RPMI7951 (cell line): Measurements from ENCODE around the gene DIP2C. TPM values are rescaled to one million over a fixed set of nuclear protein-coding genes. Genes with fewer than 3 reads are reported as not detected.
A peak's percentile ranks its signal among the peaks of the same experiment; 100 is the strongest.

Experiments
- DNase-seq: peaks from one replicate; pipeline ENCODE4 v3.0.0-alpha.2; 2012; ENCODE audit warnings: low read depth
- total RNA-seq: library from RNA; depleted of rRNA; stranded (reverse); fragments of >200 nt; shearing (Covaris generic); gene quantifications from 2 replicates; pipeline ENCODE4 v1.2.3, GENCODE V29; 2014

Gene DIP2C
- total RNA-seq, 1 experiment from 2014 or later: 7.0 TPM

DNA sequence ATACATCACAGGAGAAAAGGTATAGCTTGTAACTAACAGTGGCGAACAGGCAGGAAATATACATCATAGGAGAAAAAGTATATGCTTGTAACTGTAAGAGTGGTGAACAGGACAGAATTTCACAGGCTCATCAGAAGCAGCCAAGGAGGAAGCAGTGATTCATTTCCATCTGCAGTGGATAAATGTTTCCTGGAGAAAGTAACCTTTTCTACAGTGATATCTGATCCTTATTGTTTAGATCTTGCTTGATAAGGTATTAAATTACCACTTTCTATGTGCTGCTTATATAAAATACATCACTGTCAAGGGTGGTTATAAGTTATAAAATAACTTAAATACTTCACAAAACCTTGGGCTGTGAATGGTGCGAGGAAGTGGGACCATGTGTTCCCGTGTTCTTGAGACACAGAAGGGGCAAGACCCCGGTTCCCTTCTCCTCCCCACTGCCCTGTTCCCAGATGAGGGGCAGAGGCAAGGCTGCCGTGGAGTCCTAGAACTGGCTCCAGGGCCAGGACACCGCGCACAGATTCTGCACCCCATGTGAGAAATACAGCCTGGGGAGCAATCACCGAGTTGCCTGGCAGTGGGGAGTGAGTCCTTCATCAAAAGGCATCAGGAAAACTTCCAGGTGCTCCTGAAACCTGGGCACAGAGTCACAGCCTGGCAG lies 135.2 kb downstream of the DIP2C start:
- peak; percentile 16 for DNase-seq

DNA sequence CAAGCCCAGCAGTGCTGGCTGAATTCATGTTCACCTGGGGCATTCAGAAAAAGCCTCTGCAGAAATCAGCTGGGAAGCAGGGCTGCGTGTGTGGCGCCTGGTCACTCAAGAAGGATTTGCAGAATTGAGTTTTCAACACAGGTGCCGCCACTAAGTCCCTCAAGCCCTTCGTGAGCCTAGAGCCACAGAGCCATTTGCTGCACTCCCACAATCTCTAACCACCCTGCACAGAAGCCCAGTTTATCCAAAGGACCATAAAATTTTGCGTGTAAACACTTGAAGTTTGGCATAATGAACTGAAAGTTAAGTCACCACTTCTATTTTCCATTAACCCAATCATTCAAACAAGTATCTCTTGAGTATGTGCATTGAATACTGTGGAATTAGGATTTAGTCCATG lies 136.2 kb downstream of the DIP2C start:
- no peak for DNase-seq

DNA sequence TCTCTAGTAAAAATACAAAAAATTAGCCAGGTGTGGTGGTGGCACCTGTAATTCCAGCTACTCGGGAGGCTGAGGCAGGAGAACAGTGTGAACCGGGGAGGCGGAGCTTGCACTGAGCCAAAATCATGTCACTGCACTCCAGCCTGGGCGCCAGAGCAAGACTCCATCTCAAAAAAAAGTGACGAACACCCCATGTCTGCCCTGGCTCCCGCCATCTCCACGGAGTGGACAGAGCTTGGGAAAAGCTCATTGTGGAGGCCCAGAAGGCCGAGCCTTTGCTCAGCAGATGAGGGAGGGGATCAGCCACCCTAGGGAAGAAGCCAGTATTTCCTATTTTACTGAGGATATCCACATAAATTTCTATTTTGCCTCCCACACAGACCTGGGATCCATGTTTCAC lies 136.8 kb downstream of the DIP2C start:
- no peak for DNase-seq

DNA sequence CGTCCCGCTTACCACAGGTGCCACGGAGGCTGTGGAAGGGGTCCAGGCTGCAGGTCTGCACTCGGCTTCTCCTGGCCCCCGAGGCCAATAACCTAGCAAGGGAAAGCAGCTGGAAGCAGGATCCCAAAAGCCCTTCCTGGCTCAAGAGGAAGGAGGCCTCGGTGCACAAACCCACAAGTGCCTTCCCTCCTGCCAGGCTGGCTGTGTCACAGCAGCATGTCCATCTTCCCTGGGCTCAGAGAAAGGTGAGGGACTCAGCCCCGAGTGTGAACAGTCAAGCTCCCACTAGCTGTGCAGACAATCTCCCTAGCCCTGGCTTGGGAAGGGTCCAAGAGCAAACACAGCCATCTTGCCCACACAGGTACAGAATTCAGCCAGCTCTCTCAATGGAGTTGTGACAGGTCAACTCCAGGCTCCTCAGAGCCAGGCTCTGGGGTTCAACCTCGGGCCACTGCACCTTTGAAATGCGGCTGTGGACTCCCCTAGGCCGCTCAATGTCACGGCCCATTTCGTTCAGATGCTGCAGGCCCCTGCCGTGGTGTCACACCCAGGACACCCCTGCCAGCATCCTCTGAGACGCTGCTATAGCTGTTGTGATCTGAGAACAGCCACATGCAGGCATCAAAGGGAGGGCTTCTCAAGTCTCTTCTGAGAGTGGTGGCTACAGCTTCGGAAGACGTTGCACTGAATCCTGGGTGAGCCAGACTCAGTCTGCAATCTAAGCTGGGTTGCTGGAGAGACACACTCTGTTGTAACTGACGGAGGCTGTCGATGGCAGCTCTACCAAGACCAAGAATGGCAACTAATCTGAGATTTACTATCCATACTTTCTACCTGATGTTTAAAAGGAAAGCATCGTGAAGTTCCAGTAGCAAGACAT lies 137.9 kb downstream of the DIP2C start:
- DNase-seq: no peak

DNA sequence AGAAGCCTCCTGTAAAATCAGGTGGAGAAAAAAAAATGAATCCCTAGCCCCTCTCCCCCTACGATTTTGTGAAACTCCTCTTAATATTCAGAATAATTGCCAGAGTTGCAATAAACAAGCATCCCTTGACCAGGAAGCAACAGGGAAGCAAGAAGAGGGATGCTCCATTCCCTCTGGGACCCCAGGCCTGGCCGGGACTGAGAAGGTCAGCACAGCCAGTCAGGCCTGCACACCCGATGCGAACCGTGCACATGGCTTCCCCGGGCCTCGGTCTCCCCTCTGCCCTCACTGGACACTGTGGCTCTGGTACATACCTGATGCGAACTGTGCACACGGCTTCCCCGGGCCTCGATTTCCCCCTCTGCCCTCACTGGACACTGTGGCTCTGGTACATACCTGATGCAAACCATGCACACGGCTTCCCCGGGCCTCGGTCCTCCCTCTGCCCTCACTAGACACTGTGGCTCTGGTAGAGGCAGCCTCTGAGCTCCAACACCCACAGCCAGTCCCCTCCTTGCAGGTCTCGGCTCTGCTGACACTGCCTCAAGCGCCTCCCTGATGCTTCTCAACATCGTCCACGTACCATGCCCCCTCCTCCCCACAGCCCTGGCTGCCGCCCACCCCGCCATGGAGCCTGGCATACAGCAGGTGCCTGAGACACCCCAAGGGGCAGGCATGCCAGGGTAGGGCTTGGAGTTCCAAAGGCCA lies 138.6 kb downstream of the DIP2C start:
- DNase-seq: no peak

DNA sequence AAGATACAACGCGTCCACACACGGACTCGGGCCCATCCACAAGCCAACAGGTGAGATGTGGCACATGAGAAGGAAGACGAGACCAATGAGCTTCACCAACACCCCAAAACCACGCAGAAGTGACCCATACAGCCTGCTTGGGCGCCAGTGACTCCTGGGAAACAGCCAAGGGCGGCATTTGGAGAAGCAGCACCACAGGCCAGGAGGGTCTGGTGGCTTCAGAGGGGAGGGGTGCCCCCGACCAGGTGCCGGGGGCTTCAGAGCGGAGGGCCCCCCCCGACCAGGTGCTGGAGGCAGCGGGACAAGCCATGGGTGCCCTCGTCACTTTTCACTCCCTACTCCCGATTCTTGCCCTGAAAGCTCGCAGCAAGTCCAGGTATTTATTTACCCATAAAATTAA lies 140.1 kb downstream of the DIP2C start:
- DNase-seq: no peak

DNA sequence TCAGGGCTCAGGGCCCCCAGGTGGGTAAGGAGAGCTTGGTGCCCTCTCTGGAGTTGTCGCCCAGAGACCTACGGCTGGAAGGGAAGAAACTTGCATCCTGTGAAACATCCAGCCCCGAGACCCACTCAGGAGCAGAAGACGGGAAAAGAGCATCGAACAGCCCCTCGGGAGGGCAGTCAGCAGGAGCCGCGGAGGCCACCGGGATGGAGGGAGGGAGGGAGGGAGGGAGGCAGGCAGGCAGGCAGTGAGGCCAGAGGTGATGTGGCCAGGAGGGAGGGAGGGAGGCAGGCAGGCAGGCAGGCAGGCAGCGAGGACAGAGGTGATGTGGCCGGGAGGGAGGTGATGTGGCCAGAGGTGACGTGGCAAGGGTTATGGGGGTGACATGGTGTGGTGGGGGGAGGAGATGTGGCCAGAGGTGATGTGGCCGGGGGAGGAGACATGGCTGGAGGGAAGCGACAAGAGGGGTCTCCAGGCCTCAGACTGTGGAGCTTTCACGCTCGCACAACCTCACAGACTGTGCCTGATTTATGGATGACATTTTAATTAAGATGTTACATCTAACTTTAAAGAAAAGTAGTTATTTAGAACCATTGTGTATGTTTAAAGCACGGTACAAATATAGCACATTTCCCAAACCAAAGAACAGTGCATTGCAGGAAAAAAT lies 141.1 kb downstream of the DIP2C start:
- DNase-seq: no peak

DNA sequence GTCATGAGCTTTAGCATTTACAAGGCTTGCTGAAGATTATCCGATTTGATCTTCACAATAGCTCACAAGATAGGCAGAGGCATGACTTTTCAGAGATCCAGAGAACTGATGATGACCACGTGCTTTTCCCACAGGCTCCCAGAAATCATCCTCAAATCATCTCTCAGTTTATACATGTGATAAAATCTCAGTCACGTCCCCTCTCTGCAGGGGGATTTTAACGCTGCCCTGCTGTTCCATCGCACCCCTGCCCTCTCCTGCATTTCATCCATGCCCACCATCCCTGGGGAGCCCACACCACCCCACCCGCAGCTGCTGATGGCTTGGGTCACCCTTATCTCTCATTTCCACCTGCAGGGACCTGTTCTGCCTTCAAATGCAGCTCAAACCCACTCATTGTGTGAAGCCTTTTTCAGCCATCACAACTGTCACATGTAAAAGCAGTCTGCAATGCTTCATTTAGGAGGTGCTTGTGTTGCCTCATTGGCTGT lies 141.8 kb downstream of the DIP2C start:
- DNase-seq: no peak

DNA sequence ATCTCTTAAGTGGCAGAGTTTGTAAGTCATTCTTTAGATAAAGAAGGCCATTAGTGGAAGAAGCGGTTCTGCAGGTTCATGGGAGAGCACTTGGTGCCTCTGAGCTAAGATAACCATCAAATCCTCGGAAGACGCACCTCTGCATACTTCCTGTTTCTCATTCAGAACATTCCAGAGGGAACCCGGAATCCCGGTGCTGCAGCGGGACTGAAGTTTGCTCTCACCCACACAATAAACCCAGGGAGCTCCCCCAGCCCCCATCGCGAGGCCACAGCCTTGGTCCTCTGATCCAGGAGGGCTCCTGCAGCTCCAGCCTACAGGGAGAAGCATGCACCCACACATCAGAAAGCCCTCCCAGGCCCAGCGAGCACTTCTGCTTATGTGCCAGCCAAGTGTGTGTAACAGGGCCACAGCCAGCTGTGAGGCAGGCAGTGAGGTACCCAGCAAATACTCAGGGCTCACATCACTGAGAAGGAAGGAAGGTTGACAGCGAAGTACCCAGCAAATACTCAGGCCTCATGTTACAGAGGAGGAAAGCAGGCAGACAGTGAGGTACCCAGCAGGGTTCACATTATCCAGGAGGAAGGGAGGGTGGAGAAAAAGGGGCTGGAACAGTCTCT lies 142.4 kb downstream of the DIP2C start:
- no peak for DNase-seq

DNA sequence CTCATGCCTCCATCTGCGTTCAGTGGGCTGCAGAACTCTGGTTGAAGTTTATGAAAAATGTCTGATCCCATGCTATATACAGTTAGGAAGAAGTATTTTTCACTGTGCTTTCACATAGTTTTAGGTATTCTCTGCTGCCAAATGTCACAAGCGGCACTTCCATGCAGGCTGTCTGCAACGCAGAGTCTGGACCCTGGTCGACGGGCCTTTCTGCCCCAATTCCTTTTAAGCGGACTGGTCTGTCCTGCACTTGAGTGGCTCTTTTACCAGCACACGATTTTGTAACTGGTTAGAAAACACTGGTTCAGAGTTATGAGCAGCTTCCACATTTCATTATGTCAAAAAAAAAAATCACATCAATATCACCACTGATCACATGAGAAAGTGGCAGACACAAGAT lies 143.0 kb downstream of the DIP2C start:
- no peak for DNase-seq

DNA sequence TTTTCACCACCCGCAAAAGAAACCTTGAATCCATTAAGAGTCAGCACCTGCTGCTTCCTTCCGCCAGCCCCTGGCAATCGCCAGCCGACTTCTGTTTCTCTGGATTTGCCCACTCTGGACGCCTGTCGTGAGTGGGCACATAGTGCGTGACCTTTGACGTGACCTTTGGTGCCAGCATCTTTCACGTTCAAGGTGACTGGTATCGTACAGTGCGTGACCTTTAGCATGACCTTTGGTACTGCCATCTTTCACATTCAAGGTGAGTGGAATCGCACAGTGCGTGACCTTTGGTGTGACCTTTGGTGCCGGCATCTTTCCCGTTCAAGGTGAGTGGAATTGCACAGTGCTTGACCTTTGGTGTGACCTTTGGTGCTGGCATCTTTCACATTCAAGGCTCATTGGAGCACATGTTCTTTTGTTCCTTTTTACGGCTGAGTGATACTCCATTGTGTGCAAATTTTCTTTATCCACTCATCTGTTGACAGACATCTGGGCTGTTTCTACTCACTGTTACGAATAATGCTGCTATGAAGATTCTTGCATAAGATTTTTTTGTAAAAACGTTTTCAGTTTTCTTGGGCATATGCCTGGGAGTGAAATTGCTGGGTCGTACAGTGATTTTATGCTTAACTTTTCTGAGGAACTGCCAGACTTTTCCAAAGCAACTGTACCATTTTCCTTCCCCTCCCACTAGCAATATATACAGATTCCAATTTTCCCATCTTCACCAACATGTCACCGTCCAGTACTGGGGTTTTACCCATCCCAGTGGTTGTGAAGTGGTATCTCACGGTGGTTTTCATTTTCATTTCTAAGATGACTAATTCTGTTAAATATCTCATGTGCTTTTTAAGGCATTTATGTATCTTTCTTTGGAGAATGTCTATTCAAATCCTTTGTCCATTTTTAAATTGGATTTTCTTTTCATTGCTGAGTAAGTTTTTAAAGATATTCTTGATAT lies 145.3 kb downstream of the DIP2C start:
- DNase-seq: no peak

DNA sequence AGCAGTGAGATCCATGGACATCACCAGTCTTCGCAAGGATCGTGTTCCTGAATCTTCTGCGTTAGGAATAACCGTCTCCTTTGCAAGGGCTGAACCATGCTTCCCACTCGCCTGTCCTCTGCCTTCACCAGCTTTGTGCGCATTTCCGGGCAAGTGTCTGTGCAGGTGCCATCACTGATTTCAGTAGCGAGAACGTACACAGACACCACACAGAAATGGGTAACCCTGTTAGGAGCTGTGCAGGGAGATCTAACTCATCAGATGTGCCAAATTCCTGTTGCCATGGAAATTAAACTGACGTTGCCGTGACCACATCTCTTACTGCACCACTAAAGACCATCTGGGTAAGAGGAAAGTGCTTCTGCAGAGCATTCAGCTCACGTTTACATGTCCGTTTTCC lies 146.3 kb downstream of the DIP2C start:
- DNase-seq: no peak

DNA sequence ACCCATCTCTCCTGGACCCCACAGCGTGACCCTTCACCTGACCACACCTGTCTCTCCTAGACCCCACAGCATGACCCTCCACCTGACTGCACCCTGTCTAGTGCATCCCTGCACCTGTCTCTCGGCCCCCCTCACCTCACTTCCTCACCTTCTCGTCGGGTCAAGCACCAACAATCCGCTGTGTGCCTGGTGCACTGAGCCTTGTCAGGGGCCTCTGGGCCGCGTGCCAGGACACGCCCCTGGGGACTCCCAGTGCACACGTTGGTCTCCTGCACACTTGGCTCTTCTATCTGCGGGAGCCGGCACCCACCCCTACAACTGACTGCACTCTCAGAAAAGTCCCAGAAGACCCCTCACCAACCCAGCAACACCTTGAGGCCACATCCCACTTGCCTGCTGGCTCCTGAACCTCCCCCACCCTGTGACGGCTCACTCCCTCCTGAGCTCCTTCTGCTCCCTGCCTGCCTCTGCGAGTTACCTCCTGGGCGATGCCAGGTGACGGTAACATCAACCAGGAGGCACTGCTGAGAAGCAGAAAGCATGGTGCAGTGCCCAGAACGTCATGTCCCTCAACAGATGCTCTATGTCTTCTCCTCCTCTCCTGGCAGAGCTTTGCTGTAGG lies 147.6 kb downstream of the DIP2C start:
- DNase-seq: no peak

DNA sequence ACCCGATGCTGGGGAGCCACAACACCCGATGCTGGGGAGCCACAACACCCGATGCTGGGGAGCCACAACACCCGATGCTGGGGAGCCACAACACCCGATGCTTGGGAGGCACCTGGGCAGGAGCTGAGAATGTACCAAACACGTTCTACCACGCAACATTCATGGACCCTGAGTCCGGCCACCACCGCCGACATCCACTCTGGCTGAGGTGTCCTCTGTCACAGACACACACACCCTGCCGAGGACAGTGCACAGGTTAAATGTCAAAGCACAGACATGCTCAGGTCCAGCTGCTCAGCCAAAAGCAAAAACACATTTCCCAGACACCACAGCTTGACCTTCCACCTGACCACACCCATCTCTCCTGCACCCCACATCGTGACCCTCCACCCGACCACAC lies 148.4 kb downstream of the DIP2C start:
- DNase-seq: no peak

DNA sequence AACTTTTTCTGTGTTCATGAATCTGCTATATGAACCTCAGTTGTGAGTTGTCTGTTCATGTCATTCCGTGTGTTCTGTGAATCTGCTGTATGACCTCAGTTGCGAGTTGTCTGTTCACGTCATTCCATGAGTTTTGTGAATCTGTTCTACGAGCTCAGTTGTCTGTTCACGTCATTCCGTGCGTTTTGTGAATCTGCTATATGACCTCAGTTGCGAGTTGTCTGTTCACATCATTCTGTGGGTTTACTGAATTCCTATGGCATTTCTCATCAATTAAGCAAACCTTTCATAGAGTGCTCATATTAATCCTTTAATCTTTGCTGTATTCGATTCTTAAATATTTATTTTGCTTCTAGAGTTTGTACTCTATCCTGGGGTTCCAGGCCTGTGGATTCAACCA lies 150.6 kb downstream of the DIP2C start:
- peak; percentile 45 for DNase-seq

DNA sequence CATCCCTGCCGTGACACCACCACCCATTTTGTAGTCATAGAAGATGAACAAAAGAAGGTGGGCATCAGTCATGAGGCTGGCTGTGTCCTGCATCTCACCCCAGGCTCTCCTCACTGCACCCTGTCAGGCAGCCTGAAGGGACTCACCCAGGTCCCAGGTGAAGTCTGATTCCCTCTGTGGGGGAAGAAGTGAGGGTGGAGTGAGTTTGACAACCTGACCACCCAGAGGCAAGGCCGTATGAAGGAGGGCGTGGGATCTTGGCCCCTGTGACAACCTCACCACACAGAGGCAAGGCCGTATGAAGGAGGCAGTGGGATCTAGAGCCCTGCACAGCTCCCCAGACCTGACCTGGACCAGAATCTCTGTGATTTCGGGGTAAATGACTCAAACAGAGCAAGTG lies 152.5 kb downstream of the DIP2C start:
- DNase-seq: no peak

DNA sequence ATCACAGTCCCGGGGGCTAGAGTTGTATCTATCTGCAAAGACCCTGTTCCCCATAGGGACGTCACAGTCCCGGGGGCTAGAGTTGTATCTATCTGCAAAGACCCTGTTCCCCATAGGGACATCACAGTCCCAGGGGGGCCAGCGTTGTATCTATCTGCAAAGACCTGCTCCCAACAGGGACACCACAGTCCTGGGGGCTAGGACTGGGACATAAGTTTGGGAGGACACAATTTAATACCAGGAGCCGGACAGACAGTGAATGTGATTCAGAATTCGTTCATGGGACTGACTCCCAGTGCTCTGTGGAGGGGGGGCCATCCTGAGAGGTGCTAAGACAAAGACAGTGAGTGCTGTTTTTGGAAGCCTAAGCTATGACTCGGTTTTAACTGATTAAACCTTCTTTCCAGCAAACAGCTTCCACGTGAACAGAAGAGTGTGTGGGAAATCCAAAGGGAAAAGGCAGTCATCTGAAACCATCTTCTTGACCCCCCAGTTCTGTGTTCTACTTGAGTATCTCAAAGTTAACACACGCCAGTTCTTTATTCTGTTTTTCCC lies 153.0 kb downstream of the DIP2C start:
- no peak for DNase-seq

DNA sequence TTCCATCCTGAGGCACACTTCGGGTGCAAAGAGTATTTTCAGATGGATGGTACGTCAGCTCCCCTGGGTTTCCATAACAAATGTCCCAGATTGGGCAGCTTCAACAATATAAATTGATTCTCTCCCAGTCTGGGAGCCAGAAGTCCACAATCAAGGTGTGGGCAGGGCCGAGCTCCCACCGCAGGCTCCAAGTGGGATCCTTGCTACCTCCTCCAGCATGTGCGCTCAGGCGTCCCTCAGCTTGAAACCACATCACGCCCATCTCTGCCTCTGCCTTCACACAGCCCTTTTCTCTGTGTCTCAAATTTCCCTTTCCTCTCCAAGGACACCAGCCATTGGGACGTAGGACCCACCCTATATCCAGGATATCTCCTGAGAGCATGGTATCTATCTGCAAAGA lies 153.5 kb downstream of the DIP2C start:
- no peak for DNase-seq

DNA sequence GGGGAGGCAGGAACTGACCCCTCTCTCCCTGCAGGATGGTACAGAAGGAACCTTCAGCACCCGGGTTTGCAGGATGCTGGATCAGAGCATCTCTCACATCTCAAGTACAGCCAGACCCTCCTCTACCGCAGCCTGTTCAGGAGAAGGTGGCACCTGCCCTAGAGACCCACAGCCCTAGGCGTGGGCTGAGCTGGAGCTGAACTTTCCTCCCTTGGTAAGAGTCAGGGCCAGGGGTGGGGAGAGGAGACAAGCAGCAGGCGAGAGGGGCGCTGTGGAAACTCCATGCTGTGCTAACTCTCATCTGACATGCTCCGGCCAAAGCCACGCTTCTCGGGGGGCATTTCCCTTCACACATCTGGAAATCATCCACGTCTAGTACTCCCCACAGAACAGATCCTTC lies 154.4 kb downstream of the DIP2C start:
- DNase-seq: no peak
